Measurements from ENCODE around the gene SEMA6A. TPM values are rescaled to one million over a fixed set of nuclear protein-coding genes. Genes with fewer than 3 reads are reported as not detected.

SEMA6A gene
- total RNA-seq, 4 donors from 2014 or later: 12.6 to 41.6 (median 15.7) TPM

DNA sequence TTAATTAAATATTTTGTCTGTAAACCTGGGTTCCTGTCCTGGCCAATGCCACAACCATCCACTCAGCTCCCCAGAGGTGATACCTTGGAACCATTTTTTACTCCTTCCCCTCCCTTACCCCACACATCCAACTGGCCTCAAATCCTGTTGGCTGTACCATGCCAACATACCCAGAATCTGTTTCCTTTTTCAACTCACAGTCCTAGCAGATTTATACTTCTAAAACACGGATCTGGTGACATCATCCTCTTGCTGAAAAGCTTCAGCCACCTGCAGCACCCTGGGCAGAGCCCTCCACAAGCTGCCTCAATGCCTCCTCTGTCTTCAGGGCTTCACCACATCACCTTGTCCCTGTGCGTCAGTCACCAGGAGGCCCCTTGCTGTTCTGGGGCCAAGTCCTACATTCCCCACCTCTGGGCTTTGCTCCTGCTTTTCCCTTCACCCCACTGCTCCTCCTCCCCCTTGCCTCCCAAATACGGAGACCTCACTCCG, 14.9 kb downstream of the SEMA6A start:
- TF ChIP-seq, protein P1, sequence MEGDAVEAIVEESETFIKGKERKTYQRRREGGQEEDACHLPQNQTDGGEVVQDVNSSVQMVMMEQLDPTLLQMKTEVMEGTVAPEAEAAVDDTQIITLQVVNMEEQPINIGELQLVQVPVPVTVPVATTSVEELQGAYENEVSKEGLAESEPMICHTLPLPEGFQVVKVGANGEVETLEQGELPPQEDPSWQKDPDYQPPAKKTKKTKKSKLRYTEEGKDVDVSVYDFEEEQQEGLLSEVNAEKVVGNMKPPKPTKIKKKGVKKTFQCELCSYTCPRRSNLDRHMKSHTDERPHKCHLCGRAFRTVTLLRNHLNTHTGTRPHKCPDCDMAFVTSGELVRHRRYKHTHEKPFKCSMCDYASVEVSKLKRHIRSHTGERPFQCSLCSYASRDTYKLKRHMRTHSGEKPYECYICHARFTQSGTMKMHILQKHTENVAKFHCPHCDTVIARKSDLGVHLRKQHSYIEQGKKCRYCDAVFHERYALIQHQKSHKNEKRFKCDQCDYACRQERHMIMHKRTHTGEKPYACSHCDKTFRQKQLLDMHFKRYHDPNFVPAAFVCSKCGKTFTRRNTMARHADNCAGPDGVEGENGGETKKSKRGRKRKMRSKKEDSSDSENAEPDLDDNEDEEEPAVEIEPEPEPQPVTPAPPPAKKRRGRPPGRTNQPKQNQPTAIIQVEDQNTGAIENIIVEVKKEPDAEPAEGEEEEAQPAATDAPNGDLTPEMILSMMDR (IDR thresholded peaks at IDR 0.05; ENCODE audit: low read depth): no peak

DNA sequence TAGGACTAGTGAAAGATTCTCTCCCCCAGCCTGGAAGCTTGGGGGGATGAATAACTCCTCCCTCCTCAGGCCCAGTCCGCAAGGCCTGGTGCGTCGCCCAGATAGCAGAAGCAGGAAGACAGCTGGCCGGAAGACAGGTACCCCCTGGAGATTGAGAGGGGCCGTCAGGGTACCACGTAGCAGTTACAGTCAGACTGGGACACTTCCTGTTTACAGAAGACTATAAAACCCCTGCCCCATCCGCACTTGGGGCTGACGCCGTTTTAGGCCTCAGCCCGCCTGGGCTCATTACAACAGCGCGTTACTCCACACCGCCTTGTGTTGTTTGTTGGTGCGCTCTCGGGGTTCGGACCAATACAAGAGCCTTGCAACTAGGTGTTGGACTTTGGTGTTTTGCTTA, 15.4 kb downstream of the SEMA6A start:
- TF ChIP-seq, protein P1 (IDR thresholded peaks at IDR 0.05; ENCODE audit: low read depth): no peak

DNA sequence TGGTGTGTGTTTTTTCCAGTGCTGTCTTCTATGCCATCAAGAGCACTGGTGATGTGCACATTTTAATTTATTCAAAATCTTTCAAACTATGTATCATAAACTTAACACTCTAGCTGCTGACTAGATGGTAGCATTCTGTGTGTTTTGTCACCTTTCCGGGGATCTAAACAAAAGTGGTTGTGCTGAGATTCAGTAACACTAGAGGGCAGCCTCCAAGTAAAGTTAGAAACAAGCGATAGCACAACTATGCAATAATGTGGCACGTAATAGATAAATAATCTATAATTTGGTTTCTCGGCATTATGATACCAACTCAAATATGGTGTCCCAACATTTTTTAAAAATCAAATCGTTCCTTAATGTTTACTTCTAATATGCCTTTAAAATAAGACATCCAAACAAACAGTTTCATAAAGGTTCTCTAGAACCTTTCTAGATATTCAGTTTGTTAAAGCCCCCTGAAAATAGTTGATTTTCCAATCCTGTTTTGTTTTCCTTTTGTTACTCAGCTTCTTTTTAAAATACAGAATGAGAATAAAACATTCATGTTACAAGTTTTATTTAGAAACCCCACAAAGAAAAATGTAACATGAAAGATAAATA, 16.9 kb downstream of the SEMA6A start:
- TF ChIP-seq, protein P1 (IDR thresholded peaks at IDR 0.05; ENCODE audit: low read depth): no peak

DNA sequence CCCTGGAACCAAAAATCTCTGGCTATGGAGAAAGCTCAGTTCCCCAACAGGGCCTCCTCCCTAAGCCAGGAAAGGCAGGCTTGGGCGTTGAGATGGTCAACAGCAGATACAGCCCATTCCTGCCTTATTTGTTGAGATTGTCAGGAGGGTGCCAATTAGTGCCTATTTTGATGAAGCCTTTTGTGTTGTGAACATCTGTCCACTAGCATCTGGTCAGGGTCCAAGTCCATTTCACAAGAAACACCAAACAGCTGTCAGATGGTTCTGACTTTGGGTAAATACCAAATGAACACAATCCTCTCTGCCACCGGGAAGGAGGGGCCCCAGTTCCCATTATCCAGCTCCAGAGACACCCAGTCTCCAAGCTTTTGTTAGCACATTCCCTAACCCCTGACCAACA, 19.9 kb downstream of the SEMA6A start:
- TF ChIP-seq, protein P1 (IDR thresholded peaks at IDR 0.05; ENCODE audit: low read depth): no peak

DNA sequence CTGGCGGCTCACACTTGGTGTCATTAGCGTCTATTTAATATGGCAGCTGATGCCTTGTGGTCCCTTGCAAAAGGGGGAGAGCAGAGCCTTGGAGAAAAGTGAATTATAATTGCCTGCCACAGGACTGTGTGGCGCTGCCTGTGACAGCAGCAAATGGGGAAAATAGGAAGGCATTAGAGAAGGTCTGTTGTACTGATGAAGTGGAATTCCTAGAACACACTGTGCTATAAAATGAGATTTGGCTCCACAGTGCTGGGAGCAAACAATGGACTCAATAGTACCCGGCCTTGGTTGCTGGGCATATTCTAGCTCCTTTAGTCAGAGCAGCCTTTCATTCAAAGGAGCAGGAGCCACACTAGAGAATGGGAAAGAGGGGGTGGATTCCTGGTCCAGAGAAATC, 21.3 kb downstream of the SEMA6A start:
- TF ChIP-seq, protein P1 (IDR thresholded peaks at IDR 0.05; ENCODE audit: low read depth): no peak

DNA sequence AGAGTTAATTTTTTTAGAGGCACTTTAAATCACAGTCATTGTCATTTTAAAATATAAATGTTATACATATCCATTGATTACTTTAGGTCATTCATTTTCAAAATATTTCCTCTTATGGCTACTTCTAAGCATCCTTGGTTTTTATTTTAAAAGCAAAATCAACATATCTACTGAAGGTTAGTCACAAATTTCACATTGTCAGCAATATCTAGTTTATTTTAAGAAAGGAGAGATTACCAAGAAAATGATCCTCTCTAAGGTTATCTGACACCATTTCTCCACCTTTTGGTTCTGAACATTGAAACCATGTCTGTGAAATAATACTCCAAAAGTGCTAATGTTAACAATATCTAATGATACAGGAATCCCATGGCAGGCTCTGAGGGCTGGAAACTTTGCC, 24.5 kb downstream of the SEMA6A start:
- TF ChIP-seq, protein P1 (IDR thresholded peaks at IDR 0.05; ENCODE audit: low read depth): no peak

DNA sequence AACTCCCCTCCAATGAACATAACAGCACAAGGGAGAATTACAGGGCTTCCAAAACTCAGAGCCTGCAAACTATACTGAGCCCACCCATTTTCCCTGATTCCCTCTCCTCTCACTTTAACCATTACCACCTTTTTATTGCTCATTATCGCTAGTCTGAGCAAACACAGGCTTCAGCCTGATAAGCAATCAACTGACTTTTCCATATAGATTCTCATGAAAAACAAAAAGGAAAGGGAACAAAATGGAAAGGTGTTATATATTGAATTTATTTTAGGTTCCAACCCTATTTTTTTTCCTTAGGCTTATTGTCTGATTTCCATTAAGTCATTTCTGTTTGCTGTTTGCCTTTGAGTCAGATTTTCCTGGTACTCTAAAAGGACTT, 27.9 kb downstream of the SEMA6A start:
- TF ChIP-seq, protein P1 (IDR thresholded peaks at IDR 0.05; ENCODE audit: low read depth): no peak

All from subcutaneous adipose tissue (tissue), 4 donors.